Measurements from ENCODE around the gene TMEM144.
"Not testable (repeated sequence)": the region's sequence is repeated elsewhere in the genome, so short reads cannot be mapped to it uniquely, and the experiment has no call there.

Gene TMEM144

DNA sequence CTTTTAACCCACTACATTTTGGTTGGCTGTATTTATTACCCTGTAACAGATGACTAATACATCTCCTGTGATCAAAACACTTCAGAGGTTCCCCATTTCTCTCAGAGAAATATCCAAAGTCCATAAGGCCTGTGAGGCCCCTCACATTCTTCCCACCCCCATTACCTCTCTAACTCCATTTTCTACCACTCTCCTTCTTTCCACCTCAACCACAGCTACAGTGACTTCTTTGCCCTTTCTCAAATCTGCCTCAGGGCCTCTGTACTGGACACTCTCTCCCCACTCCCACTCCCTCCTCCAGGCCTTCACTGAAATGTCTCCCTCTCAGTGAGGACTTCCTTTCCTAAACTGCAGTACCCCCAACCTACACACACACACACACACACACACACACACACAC lies 8.4 kb upstream of the TMEM144 start:
- Mint-ChIP-seq H3K4me1 (ENCODE audit: low read depth) (no peaks in the 10 kb centered on the region), H3K27ac (no peak overlapping the region), H3K36me3 (ENCODE audit: low read depth) (no peaks in the 10 kb centered on the region), H3K27me3 (ENCODE audit: low read depth) (peaks cover 5% of the 10 kb centered on the region), H3K9me3 (no peaks in the 10 kb centered on the region), H3K4me3 (no peak overlapping the region)
- no peak for DNase-seq (ENCODE audit: low spot score)

DNA sequence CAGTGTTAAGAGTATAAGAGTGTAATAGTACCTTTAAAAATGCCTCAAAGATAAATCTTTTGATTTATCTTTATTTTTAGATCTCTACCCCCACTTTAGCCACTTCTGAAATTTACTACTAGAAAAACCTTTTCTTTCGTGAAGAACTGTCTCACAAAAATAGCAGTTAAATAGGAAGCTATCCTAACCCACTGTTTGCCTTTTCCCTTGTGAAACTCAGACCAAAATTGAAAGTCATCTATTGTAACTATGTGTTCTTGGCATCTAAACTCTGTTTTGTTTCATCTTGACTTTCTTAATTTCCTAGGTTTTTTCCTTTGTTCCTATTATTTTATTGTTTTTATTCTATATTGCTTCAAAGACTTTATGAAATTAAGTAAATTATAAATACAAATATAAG lies 7.8 kb upstream of the TMEM144 start:
- H3K9me3 Mint-ChIP-seq = no peaks in the 10 kb centered on the region
- no peak for DNase-seq (ENCODE audit: low spot score)
- H3K27me3 Mint-ChIP-seq (ENCODE audit: low read depth) = peaks cover 3% of the 10 kb centered on the region
- H3K27ac Mint-ChIP-seq = no peak overlapping the region
- no peak overlapping the region for H3K4me3 Mint-ChIP-seq
- no peaks in the 10 kb centered on the region for H3K4me1 Mint-ChIP-seq (ENCODE audit: low read depth)
- H3K36me3 Mint-ChIP-seq (ENCODE audit: low read depth) = no peaks in the 10 kb centered on the region

DNA sequence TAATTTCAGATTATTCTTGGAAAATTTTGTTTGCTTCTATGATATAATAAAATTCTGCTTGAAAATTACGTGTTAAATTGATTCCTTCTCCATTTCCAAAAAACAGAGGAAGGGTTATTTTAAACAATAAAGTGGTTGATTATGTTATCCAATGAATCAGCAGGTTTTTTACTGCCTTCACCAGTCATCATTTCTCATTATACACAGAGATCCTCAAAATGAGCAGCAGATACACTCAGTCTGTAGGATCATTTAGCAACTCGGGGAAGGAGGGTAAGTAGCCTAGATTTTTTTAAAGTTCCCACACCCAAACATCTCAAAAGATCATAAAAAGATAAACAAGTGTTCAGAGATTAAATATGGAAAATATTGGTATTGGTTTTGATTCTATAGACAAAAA lies 6.8 kb upstream of the TMEM144 start:
- H3K4me3 Mint-ChIP-seq = no peak overlapping the region
- no peaks in the 10 kb centered on the region for H3K4me1 Mint-ChIP-seq (ENCODE audit: low read depth)
- no peaks in the 10 kb centered on the region for H3K9me3 Mint-ChIP-seq
- H3K27me3 Mint-ChIP-seq (ENCODE audit: low read depth) = peaks cover 3% of the 10 kb centered on the region
- no peak for DNase-seq (ENCODE audit: low spot score)
- no peak overlapping the region for H3K27ac Mint-ChIP-seq
- H3K36me3 Mint-ChIP-seq (ENCODE audit: low read depth) = no peaks in the 10 kb centered on the region

DNA sequence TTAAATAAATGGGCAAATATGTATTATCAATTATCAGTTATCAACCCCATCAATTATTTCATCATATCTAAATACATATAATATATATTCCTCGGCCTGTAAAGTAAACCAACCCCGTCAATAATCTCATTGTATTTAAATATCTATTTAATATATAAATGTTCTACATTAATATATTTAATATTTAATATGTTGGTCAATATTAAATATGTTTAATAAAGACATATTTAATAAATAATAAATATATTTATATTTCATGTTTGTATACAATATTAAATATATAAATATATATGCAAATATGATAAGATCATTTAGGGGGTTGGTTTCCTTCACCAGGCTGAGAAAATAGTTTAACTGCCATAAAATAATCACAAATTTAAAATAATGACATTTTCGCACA lies 6.4 kb upstream of the TMEM144 start:
- H3K9me3 Mint-ChIP-seq = no peaks in the 10 kb centered on the region
- no peaks in the 10 kb centered on the region for H3K36me3 Mint-ChIP-seq (ENCODE audit: low read depth)
- no peak for DNase-seq (ENCODE audit: low spot score)
- peaks cover 4% of the 10 kb centered on the region for H3K27me3 Mint-ChIP-seq (ENCODE audit: low read depth)
- no peak overlapping the region for H3K4me3 Mint-ChIP-seq
- no peak overlapping the region for H3K27ac Mint-ChIP-seq
- H3K4me1 Mint-ChIP-seq (ENCODE audit: low read depth) = no peaks in the 10 kb centered on the region

DNA sequence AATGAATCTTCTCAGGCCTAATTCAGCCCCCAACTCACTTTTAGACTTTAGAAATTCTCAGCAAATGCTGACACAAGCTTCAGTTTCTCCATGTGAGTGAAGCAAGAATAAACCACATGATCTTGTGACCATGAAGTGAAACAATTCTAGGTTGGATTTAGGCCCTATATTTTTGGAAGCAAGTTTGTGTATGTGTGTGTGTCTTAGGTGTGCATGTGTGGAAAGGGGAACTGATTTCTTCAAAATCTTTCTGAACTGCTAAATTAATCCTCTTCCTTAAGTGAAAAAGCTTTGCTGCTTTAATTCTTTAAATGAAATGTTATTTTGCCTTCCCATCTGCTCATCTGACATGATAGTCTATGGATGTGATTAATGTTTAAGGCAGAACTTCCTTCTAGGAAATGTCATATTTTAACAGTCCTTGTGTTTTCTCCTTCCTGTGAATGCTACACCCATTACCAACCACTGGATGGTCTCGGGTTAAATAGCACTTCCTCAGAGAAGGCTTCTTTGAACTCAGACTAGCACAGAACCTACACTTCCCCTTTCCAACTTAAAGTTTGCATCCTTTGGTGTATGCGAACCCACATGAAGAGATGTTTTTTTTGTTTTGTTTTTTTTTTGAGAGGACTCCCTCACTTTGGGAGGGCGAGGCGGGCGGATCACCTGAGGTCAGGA lies 1.2 kb upstream of the TMEM144 start:
- Mint-ChIP-seq H3K4me3 (no peak overlapping the region), H3K36me3 (ENCODE audit: low read depth) (no peaks in the 10 kb centered on the region), H3K27ac (no peak overlapping the region)

DNA sequence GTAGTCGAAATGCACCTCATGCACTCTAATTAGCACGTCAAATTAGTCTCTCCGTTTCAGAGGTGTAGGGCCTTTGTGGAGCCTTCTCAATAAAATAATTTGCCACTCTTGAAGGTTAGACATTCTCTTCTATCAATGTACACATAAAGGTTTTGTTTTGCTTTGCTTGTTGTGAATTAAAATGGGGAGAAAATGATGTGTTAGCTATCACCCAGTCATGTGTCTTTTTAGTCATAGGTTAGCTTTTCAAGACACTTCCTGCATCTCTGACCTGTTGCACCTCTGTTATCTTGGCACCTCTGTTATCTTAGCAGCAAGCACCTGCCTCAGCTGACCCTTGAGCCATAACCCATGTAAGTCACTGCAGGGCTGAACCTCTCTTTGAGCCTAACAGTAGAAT lies 936 bp downstream of the TMEM144 start:
- H3K27ac Mint-ChIP-seq = no peak overlapping the region
- H3K36me3 Mint-ChIP-seq (ENCODE audit: low read depth) = no peaks in the 10 kb centered on the region
- H3K27me3 Mint-ChIP-seq (ENCODE audit: low read depth) = peaks cover 23% of the 10 kb centered on the region
- H3K4me3 Mint-ChIP-seq = peak overlapping the region; percentile 25
- DNase-seq (ENCODE audit: low spot score) = no peak
- H3K4me1 Mint-ChIP-seq (ENCODE audit: low read depth) = peaks cover 14% of the 10 kb centered on the region
- H3K9me3 Mint-ChIP-seq = no peaks in the 10 kb centered on the region

More for the DNA sequence above, 1.2 kb upstream of the TMEM144 start:
- Mint-ChIP-seq H3K9me3 (no peaks in the 10 kb centered on the region), H3K27me3 (ENCODE audit: low read depth) (peaks cover 20% of the 10 kb centered on the region), H3K4me1 (ENCODE audit: low read depth) (peaks cover 14% of the 10 kb centered on the region)
- no peak for DNase-seq (ENCODE audit: low spot score)

DNA sequence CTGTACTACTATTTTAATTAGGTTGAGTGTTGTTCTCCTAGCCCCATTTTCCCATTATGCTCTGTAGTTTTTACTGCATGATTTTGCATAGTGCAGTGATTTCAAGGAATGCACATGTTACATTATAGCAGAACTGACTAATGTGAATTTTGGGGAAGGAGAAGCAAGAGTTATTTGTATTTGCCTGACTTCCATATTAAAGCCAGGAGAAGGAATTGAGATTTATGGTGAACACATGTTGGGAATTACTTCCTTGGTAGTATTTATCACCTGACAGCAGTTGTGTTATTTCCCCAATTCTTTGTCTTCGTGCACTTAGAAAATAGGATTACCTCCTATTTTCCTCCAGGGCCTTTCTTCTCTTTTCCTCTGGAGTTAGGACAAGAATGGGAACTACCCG lies 3.2 kb downstream of the TMEM144 start:
- Mint-ChIP-seq H3K27me3 (ENCODE audit: low read depth) (peaks cover 23% of the 10 kb centered on the region), H3K36me3 (ENCODE audit: low read depth) (no peaks in the 10 kb centered on the region), H3K27ac (no peak overlapping the region), H3K9me3 (no peaks in the 10 kb centered on the region), H3K4me1 (ENCODE audit: low read depth) (peaks cover 14% of the 10 kb centered on the region), H3K4me3 (no peak overlapping the region)
- DNase-seq (ENCODE audit: low spot score) = no peak

DNA sequence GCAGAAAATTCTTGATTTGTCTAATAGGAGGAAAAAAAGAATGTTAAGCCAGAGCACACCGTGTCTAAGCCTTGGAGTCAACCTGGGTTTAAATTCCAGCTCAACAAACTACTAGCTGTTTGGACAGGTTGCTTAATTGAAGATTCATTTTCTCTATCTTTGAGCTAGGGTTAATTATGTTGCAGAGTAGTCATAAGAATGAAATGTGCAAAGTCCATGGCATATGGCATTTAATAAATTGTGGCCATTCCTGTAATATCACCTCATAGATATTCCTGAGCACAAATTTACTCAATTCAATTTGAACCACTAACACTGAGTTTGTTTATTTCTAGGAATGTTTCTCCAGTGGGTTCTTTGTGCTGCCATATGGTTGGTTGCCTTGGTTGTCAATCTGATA lies 4.6 kb downstream of the TMEM144 start:
- DNase-seq (ENCODE audit: low spot score) = no peak
- Mint-ChIP-seq H3K4me3 (no peak overlapping the region), H3K27ac (no peak overlapping the region), H3K36me3 (ENCODE audit: low read depth) (no peaks in the 10 kb centered on the region), H3K27me3 (ENCODE audit: low read depth) (peaks cover 16% of the 10 kb centered on the region), H3K4me1 (ENCODE audit: low read depth) (peaks cover 11% of the 10 kb centered on the region), H3K9me3 (no peaks in the 10 kb centered on the region)

DNA sequence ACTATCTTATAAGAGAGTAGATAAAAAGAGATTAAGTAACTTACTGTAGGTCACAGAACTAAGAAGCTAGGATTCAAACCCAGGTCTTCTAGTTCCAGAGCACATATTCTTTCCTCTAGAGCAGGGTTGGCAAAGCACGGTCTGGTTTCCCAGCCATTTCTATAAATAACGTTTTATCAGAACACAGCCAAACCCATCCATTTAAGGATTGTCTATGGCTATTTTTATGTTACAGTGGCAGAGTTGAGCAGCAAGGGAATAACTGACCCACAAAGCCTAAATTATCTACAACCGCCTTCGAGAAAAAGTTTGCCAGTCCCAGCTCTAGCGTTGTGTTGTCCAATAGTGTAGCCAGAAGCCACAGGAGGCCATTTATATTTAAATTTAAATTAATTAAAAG lies 7.5 kb downstream of the TMEM144 start:
- Mint-ChIP-seq H3K4me3 (no peak overlapping the region), H3K4me1 (ENCODE audit: low read depth) (no peaks in the 10 kb centered on the region), H3K27me3 (ENCODE audit: low read depth) (peaks cover 5% of the 10 kb centered on the region), H3K36me3 (ENCODE audit: low read depth) (no peaks in the 10 kb centered on the region), H3K27ac (no peak overlapping the region), H3K9me3 (no peaks in the 10 kb centered on the region)
- DNase-seq (ENCODE audit: low spot score) = no peak

DNA sequence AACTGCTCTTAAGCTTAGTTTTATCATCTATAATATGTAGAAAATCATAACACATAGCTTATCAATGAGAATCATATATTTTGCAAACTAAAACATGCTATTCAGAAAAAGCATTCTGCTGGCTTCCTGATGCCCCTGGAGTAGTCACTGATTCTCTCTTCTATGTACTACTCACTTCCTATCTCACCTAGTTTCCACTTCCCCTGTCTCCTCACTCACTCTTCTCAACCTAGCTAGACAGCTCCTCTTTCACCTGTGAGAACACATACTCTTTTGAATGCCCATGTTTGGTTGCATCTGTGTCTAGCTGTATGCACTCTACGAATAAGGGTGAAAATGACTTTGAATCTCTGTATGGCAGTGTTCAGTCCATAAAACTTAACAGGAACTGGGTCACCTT lies 9.3 kb downstream of the TMEM144 start:
- Mint-ChIP-seq H3K27ac (no peak overlapping the region), H3K36me3 (ENCODE audit: low read depth) (no peaks in the 10 kb centered on the region), H3K9me3 (no peaks in the 10 kb centered on the region), H3K4me1 (ENCODE audit: low read depth) (no peaks in the 10 kb centered on the region), H3K27me3 (ENCODE audit: low read depth) (peaks cover 3% of the 10 kb centered on the region), H3K4me3 (no peak overlapping the region)
- no peak for DNase-seq (ENCODE audit: low spot score)

DNA sequence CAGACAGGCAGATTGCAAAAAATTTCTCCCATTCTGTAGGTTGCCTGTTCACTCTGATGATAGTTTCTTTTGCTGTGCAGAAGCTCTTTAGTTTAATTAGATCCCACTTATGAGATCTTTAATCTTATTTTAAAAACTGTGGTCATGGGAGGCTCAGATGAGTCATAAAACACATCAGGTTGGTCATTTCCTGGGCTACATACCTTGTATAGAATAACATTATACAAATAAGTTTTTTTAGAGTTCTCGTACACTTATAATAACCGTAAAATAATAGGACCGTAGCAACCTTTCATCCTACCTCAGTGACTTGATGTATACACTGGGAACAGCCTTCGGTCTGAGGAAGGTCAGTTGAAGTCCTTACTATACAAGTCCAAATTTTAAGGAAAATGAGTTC lies 14.0 kb downstream of the TMEM144 start:
- not testable (repeated sequence) for H3K9me3 Mint-ChIP-seq; DNase-seq (ENCODE audit: low spot score); H3K27ac Mint-ChIP-seq; H3K36me3 Mint-ChIP-seq (ENCODE audit: low read depth); H3K27me3 Mint-ChIP-seq (ENCODE audit: low read depth); H3K4me3 Mint-ChIP-seq; H3K4me1 Mint-ChIP-seq (ENCODE audit: low read depth)

DNA sequence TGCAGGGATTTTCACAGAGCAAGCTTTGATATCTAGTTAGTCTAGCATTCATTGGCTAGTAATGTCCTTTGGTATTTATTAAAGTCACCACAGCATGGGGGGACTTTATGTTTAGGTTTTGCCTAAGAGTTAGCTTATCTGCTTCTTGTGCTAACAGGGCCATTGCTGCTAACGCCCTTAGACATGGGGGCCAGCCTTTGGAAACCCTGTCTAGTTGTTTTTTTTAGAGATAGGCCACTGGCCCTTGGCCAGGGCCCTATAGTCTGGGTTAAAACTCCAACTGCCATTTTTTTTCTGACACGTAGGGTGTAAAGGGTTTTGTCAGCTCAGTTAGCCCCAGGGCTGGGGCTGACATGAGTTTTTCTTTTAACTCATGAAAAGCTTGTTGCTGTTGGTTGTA lies 14.7 kb downstream of the TMEM144 start:
- not testable (repeated sequence) for H3K36me3 Mint-ChIP-seq (ENCODE audit: low read depth); H3K4me3 Mint-ChIP-seq; H3K9me3 Mint-ChIP-seq; DNase-seq (ENCODE audit: low spot score); H3K27me3 Mint-ChIP-seq (ENCODE audit: low read depth); H3K4me1 Mint-ChIP-seq (ENCODE audit: low read depth); H3K27ac Mint-ChIP-seq

DNA sequence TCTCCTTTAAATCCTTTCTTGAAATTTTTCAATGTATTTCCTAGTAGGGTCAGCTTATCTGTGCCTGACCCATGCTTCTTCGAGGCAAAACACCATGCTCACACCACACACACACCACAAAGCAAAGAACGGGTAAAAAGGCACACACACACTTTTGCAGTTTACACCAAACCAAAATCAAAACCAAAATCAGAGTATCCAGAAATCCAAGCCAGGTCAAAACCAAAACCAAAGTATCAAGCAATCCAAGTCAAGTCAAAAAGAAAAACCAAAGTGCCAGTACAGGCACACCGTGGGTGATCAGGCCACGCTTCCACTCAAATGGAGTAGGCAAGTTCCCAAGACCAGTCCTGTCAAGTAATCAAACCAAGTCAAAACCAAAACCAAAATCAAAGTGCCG lies 17.6 kb downstream of the TMEM144 start:
- not testable (repeated sequence) for DNase-seq (ENCODE audit: low spot score); H3K27ac Mint-ChIP-seq; H3K27me3 Mint-ChIP-seq (ENCODE audit: low read depth)

DNA sequence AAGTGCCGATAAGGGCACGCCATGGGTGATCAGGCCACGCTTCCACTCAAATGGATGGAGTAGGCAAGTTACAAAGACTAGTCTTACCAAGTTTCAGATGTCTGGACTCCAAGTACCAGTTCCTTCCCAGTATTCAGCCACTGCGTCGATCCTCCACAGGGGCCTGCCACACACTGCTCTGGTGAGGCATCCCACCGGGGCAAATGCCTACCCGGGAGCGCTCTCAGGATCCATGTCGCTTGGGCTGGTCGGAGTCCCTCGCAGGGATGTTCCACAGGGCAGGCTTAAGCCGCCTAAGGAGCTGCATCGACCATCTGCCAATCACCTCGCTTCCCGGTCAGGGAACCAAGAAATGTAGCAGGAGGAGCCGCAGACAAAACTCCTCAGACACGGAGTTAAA lies 18.1 kb downstream of the TMEM144 start:
- not testable (repeated sequence) for DNase-seq (ENCODE audit: low spot score); H3K4me3 Mint-ChIP-seq; H3K27ac Mint-ChIP-seq

More for the DNA sequence above, 17.6 kb downstream of the TMEM144 start:
- H3K4me3 Mint-ChIP-seq; H3K9me3 Mint-ChIP-seq; H3K4me1 Mint-ChIP-seq (ENCODE audit: low read depth); H3K36me3 Mint-ChIP-seq (ENCODE audit: low read depth): not testable (repeated sequence)

DNA sequence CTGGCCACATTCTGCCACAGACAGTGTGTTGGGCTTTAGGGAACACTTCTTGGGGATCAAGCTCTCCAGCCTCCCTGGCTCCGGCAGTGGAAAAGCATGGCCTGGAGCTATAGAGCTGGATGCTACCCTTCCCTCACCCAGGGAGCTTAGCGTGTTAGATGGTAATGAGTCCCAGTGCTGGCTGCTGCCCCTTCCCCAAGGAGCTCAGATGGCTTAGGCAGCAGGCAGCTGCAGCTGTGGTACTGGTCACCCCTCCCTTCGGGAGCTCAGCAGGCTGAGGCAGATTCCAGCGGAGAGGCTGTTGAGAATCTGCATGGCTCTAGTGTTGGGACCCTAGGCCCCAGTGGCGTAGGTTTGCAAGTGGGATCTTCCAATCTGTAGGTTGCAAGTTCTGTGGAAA lies 19.5 kb downstream of the TMEM144 start:
- no peaks in the 10 kb centered on the region for H3K4me1 Mint-ChIP-seq (ENCODE audit: low read depth)
- no peaks in the 10 kb centered on the region for H3K36me3 Mint-ChIP-seq (ENCODE audit: low read depth)
- H3K27me3 Mint-ChIP-seq (ENCODE audit: low read depth) = no peaks in the 10 kb centered on the region
- no peak for DNase-seq (ENCODE audit: low spot score)
- no peak overlapping the region for H3K27ac Mint-ChIP-seq
- H3K4me3 Mint-ChIP-seq = no peak overlapping the region
- H3K9me3 Mint-ChIP-seq = no peaks in the 10 kb centered on the region

More for the DNA sequence above, 18.1 kb downstream of the TMEM144 start:
- H3K27me3 Mint-ChIP-seq (ENCODE audit: low read depth); H3K9me3 Mint-ChIP-seq; H3K36me3 Mint-ChIP-seq (ENCODE audit: low read depth); H3K4me1 Mint-ChIP-seq (ENCODE audit: low read depth): not testable (repeated sequence)
